Measurements from ENCODE around the gene POU5F1. TPM values are rescaled to one million over a fixed set of nuclear protein-coding genes. Genes with fewer than 3 reads are reported as not detected.

POU5F1 gene
- polyA plus RNA-seq, 3 donors: 0.20 TPM; not detected in 2

- Mint-ChIP-seq H3K9me3 (peaks cover 0 to 4% (median 0%) of the 10 kb centered on the region in 7 donors), H3K4me1 (peaks cover 73% of the 10 kb centered on the region), H3K4me3 (peak overlapping the region; percentile 79 to 94), H3K27ac (peak overlapping the region; percentile 94 to 99 (median 97)), H3K27me3 (ENCODE audit: low read depth in 3 of 3) (peaks cover 0 to 3% (median 0%) of the 10 kb centered on the region in 3 donors), H3K36me3 (peaks cover 21 to 23% of the 10 kb centered on the region in 2 donors)
- H3K4me1 ChIP-seq (ENCODE audit: control insufficient read depth in 1 of 2, insufficient read depth in 2 of 2, low read length in 2 of 2): peaks cover 48 to 63% of the 10 kb centered on the region in 2 donors
- H2AFZ ChIP-seq (ENCODE audit: insufficient read depth, low read depth, low read length, poor library complexity, severe bottlenecking): no peak overlapping the region
- H3K79me2 ChIP-seq (ENCODE audit: insufficient read depth, low read length): peaks cover 39% of the 10 kb centered on the region
- peak overlapping the region; percentile 59 to 97 for H3K27ac ChIP-seq (ENCODE audit: low read depth in 1 of 2, low read length in 2 of 2)
- WGBS (ENCODE audit: insufficient coverage): 100% methylated on average over 3 of the region's 4 CpGs
- no peaks in the 10 kb centered on the region for H3K9me3 ChIP-seq (replicated peaks in 1 of 2; ENCODE audit: control insufficient read depth in 1 of 2, insufficient read depth in 1 of 2, low read length in 2 of 2)
- peak overlapping the region in 1 of 3 experiments; percentile 96 for H3K4me3 ChIP-seq (replicated peaks in 1 of 3; ENCODE audit: low read depth in 2 of 3, low read length in 3 of 3)
- H3K27me3 ChIP-seq (ENCODE audit: control insufficient read depth in 2 of 2, insufficient read depth in 2 of 2, low read length in 2 of 2): no peaks in the 10 kb centered on the region
- DNase-seq: peak in 2 of 3 donors; percentile 11 to 36
- intact Hi-C loops (cut with micrococcal nuclease): loop anchor here in 1 of 2 donors (5.0 kb wide), 1 partner anchor 63 kb away; no protein-coding TSS in a partner anchor
- H3K4me2 ChIP-seq (replicated peaks; ENCODE audit: extremely low read depth, low read length, poor library complexity, severe bottlenecking): peak overlapping the region; percentile 66
- no peaks in the 10 kb centered on the region for H4K20me1 ChIP-seq (ENCODE audit: insufficient read depth, low read length)
- no peak overlapping the region for H3K9ac ChIP-seq (ENCODE audit: insufficient read depth, low read length, poor library complexity, severe bottlenecking)
- no peak for TF ChIP-seq CTCF (IDR thresholded peaks at IDR 0.05)
- peaks cover 0 to 5% of the 10 kb centered on the region in 2 donors for H3K36me3 ChIP-seq (replicated peaks in 1 of 2; ENCODE audit: control insufficient read depth in 1 of 2, insufficient read depth in 2 of 2, low read length in 2 of 2)
These were observed 34.3 kb upstream of the POU5F1 start for GRCh38 chr6:31204751-31205145.

DNA sequence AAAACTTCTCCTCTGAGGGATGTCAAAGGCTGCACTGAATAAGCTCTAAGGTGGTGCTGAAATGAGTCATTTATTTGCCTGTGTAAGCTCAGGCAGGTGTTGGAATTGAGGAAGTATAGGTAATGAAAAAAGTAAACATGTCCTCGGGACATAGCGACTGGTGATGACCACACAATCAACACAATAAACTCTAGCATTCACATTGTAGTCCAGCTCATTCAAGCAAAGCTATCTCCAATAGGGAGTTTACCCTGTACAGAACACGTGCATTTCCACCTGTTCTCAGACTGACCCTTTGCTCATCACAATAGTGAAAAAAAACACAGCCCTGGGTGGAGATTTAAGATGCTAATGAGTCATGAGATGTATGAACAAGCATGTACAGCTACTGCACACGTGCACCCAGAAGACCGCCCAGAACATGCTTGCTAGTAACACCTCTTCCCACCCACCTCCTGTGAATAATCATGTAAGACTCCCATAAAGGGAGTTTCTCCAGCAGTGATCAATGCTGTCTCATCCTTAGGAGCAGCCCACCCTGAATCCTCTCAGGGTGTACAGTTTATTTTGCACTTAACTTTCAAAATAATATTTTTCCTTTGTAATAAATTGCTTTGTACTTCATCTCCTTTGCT is 33.0 kb upstream of the POU5F1 start:
- no peak for TF ChIP-seq CTCF (IDR thresholded peaks at IDR 0.05)
- Histone ChIP-seq H3K4me2 (replicated peaks; ENCODE audit: extremely low read depth, low read length, poor library complexity, severe bottlenecking) (peak overlapping the region; percentile 66), H3K27ac (ENCODE audit: low read depth in 1 of 2, low read length in 2 of 2) (peak overlapping the region; percentile 59 to 97), H3K9me3 (replicated peaks in 1 of 2; ENCODE audit: control insufficient read depth in 1 of 2, insufficient read depth in 1 of 2, low read length in 2 of 2) (no peaks in the 10 kb centered on the region), H3K4me1 (ENCODE audit: control insufficient read depth in 1 of 2, insufficient read depth in 2 of 2, low read length in 2 of 2) (peaks cover 61 to 63% of the 10 kb centered on the region in 2 donors), H3K27me3 (ENCODE audit: control insufficient read depth in 2 of 2, insufficient read depth in 2 of 2, low read length in 2 of 2) (no peaks in the 10 kb centered on the region), H3K9ac (ENCODE audit: insufficient read depth, low read length, poor library complexity, severe bottlenecking) (peak overlapping the region; percentile 64), H3K79me2 (ENCODE audit: insufficient read depth, low read length) (peaks cover 52% of the 10 kb centered on the region), H4K20me1 (ENCODE audit: insufficient read depth, low read length) (no peaks in the 10 kb centered on the region), H2AFZ (ENCODE audit: insufficient read depth, low read depth, low read length, poor library complexity, severe bottlenecking) (no peak overlapping the region), H3K4me3 (replicated peaks in 1 of 3; ENCODE audit: low read depth in 2 of 3, low read length in 3 of 3) (peak overlapping the region; percentile 38 to 100 (median 96)), H3K36me3 (replicated peaks in 1 of 2; ENCODE audit: control insufficient read depth in 1 of 2, insufficient read depth in 2 of 2, low read length in 2 of 2) (peaks cover 0 to 5% of the 10 kb centered on the region in 2 donors)
- Mint-ChIP-seq H3K4me1 (peaks cover 73% of the 10 kb centered on the region), H3K36me3 (peaks cover 21 to 23% of the 10 kb centered on the region in 2 donors), H3K9me3 (peaks cover 0 to 5% (median 0%) of the 10 kb centered on the region in 7 donors), H3K4me3 (peak overlapping the region; percentile 79 to 94), H3K27ac (peak overlapping the region; percentile 94 to 99 (median 97)), H3K27me3 (ENCODE audit: low read depth in 3 of 3) (peaks cover 0 to 2% (median 1%) of the 10 kb centered on the region in 3 donors)
- DNase-seq: peak; percentile 60 to 87 (median 71)
- intact Hi-C loops (cut with micrococcal nuclease): loop anchor here (2.0 to 5.0 kb wide), 3 partner anchors 13 to 69 kb away; partner anchors contain the start of gene HLA-C (in 1 of the 2)
- 0% methylated on average over 1 of the region's 5 CpGs for WGBS (ENCODE audit: insufficient coverage)
